DOHH2 (cell line): ENCODE results near the gene ZNF491.

ENCODE experiments used
- H3F3A ChIP-seq: fragments of 200-600 bp; sonication (generic), shearing (Covaris generic); 2 replicates; pipeline ENCODE4 v1.6.0; 2016; ENCODE audit warnings: antibody characterized with exemption, mild to moderate bottlenecking; ENCODE audit not compliant: control insufficient read depth, insufficient read depth
- H3K27ac ChIP-seq: fragments of 200-600 bp; sonication (generic); 2 replicates; pipeline ENCODE4 v1.5.1; 2014; ENCODE audit warnings: low read depth, mild to moderate bottlenecking, low read length, moderate library complexity
- H3K27me3 ChIP-seq: fragments of 200-600 bp; sonication (generic); 2 replicates; pipeline ENCODE4 v1.6.1; 2014; ENCODE audit warnings: mild to moderate bottlenecking, low read length, mixed read lengths; ENCODE audit not compliant: control insufficient read depth
- H3K36me3 ChIP-seq: fragments of 200-600 bp; sonication (generic); 2 replicates; pipeline ENCODE4 v1.6.1; 2014; ENCODE audit warnings: mild to moderate bottlenecking, low read length, moderate library complexity, mixed read lengths; ENCODE audit not compliant: control insufficient read depth
- H3K4me1 ChIP-seq: fragments of 200-600 bp; sonication (generic); 2 replicates; pipeline ENCODE4 v1.6.1; 2014; ENCODE audit warnings: mild to moderate bottlenecking, low read length, mixed read lengths; ENCODE audit not compliant: control insufficient read depth
- H3K4me2 ChIP-seq: fragments of 200-600 bp; sonication (generic); 2 replicates; pipeline ENCODE4 v1.6.0; 2014; ENCODE audit warnings: mild to moderate bottlenecking, low read length, moderate library complexity
- H3K4me3 ChIP-seq: fragments of 200-600 bp; sonication (generic); 2 replicates; pipeline ENCODE4 v1.5.1; 2014; ENCODE audit warnings: mild to moderate bottlenecking, low read length, mixed read lengths
- H3K79me2 ChIP-seq: fragments of 200-600 bp; sonication (generic); 2 replicates; pipeline ENCODE4 v1.6.1; 2014; ENCODE audit warnings: mild to moderate bottlenecking, low read length, mixed read lengths; ENCODE audit not compliant: control insufficient read depth
- H3K9me2 ChIP-seq: fragments of 200-600 bp; sonication (generic); replicated peaks from 2 replicates; pipeline ENCODE4 v1.6.1; 2014; ENCODE audit warnings: mild to moderate bottlenecking, low read length, mixed read lengths; ENCODE audit not compliant: control insufficient read depth
- H3K9me3 ChIP-seq: fragments of 200-600 bp; sonication (generic); 2 replicates; pipeline ENCODE4 v1.6.1; 2014; ENCODE audit warnings: antibody characterized with exemption, low read length, mixed read lengths; ENCODE audit not compliant: control insufficient read depth, insufficient read depth
- H4K20me1 ChIP-seq: fragments of 200-600 bp; sonication (generic); 2 replicates; pipeline ENCODE4 v1.6.0; 2014; ENCODE audit warnings: low read depth, mild to moderate bottlenecking, antibody characterized with exemption, low read length, moderate library complexity; ENCODE audit not compliant: control insufficient read depth, insufficient read depth
- EZH2phosphoT487 ChIP-seq: fragments of 200-600 bp; sonication (generic); IDR thresholded peaks from 2 replicates; pipeline ENCODE4 v1.6.1; 2017; ENCODE audit warnings: borderline replicate concordance, mild to moderate bottlenecking, antibody characterized with exemption, low read length, moderate library complexity, mixed read lengths
- TF ChIP-seq, protein P1 (sequence below): fragments of 200-600 bp; sonication (generic); IDR thresholded peaks from one replicate; pipeline ENCODE4 v1.5.1; 2014; ENCODE audit warnings: antibody characterized with exemption, mild to moderate bottlenecking, low read depth, low read length; ENCODE audit not compliant: poor library complexity, severe bottlenecking

ZNF491 gene

GRCh38 chr19:11781295-11782057 lies 16.8 kb upstream of the ZNF491 start:
- no peak overlapping the region for H3K4me3 ChIP-seq
- peaks cover 65% of the 10 kb centered on the region for H3K36me3 ChIP-seq
- H3K27ac ChIP-seq, result no peak overlapping the region
- no peaks in the 10 kb centered on the region for H3K9me2 ChIP-seq
- H3K4me2 ChIP-seq, result no peak overlapping the region
- TF ChIP-seq, protein P1, sequence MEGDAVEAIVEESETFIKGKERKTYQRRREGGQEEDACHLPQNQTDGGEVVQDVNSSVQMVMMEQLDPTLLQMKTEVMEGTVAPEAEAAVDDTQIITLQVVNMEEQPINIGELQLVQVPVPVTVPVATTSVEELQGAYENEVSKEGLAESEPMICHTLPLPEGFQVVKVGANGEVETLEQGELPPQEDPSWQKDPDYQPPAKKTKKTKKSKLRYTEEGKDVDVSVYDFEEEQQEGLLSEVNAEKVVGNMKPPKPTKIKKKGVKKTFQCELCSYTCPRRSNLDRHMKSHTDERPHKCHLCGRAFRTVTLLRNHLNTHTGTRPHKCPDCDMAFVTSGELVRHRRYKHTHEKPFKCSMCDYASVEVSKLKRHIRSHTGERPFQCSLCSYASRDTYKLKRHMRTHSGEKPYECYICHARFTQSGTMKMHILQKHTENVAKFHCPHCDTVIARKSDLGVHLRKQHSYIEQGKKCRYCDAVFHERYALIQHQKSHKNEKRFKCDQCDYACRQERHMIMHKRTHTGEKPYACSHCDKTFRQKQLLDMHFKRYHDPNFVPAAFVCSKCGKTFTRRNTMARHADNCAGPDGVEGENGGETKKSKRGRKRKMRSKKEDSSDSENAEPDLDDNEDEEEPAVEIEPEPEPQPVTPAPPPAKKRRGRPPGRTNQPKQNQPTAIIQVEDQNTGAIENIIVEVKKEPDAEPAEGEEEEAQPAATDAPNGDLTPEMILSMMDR, result no peak
- TF ChIP-seq EZH2phosphoT487, result no peak
- no peaks in the 10 kb centered on the region for H4K20me1 ChIP-seq
- no peaks in the 10 kb centered on the region for H3K79me2 ChIP-seq
- no peaks in the 10 kb centered on the region for H3F3A ChIP-seq
- H3K9me3 ChIP-seq, result peaks cover 47% of the 10 kb centered on the region
- H3K4me1 ChIP-seq, result no peaks in the 10 kb centered on the region
- H3K27me3 ChIP-seq, result no peaks in the 10 kb centered on the region

GRCh38 chr19:11783767-11784166 lies 14.6 kb upstream of the ZNF491 start:
- Histone ChIP-seq H3K9me2 (no peaks in the 10 kb centered on the region), H3K27ac (no peak overlapping the region), H3K27me3 (no peaks in the 10 kb centered on the region), H3K36me3 (peaks cover 48% of the 10 kb centered on the region), H3K4me1 (no peaks in the 10 kb centered on the region), H3F3A (no peaks in the 10 kb centered on the region), H3K79me2 (no peaks in the 10 kb centered on the region), H3K4me2 (no peak overlapping the region), H3K9me3 (peaks cover 38% of the 10 kb centered on the region), H3K4me3 (no peak overlapping the region), H4K20me1 (no peaks in the 10 kb centered on the region)
- TF ChIP-seq, protein P1, result no peak
- TF ChIP-seq EZH2phosphoT487, result no peak

- Histone ChIP-seq H3K36me3 (peaks cover 45% of the 10 kb centered on the region), H3K9me2 (no peaks in the 10 kb centered on the region), H3K4me2 (no peak overlapping the region), H3K4me3 (no peak overlapping the region), H3K4me1 (no peaks in the 10 kb centered on the region), H3K27ac (no peak overlapping the region), H4K20me1 (no peaks in the 10 kb centered on the region), H3K27me3 (no peaks in the 10 kb centered on the region), H3K79me2 (no peaks in the 10 kb centered on the region), H3K9me3 (peaks cover 37% of the 10 kb centered on the region), H3F3A (no peaks in the 10 kb centered on the region)
- TF ChIP-seq EZH2phosphoT487, result no peak
- TF ChIP-seq, protein P1, result no peak
Measured at GRCh38 chr19:11784356-11784755, 14.0 kb upstream of the ZNF491 start.
